ENCODE measurements around the gene SLC1A5. TPM values are rescaled to one million over a fixed set of nuclear protein-coding genes. Genes with fewer than 3 reads are reported as not detected.

SLC1A5 gene
- total and polyA plus RNA-seq, 2 experiments from 2014 or later: 103 to 272 TPM

- H3K4me3 Mint-ChIP-seq: no peak overlapping the region
- TF ChIP-seq CREB1 (CRISPR knock-in tag; IDR thresholded peaks at IDR 0.05; ENCODE audit: low read depth): no peak
- TF ChIP-seq STAT1 (IDR thresholded peaks at IDR 0.05; ENCODE audit: unreplicated experiment): no peak
- TF ChIP-seq ZNF114 (CRISPR knock-in tag; IDR thresholded peaks at IDR 0.05): no peak
Observed at GRCh38 chr19:46775642-46776258, 12.6 kb downstream of the SLC1A5 start.

GRCh38 chr19:46773018-46773399 lies 15.4 kb downstream of the SLC1A5 start:
- Histone ChIP-seq H4K20me1 (replicated peaks; ENCODE audit: insufficient read depth) (peaks cover 25% of the 10 kb centered on the region), H3K27me3 (ENCODE audit: insufficient read depth) (no peaks in the 10 kb centered on the region), H3F3A (replicated peaks; ENCODE audit: low read depth) (peaks cover 33% of the 10 kb centered on the region), H3K27ac (ENCODE audit: low read depth) (peak overlapping the region; percentile 46; the same call in 1 of the 2 replicates), H3K4me3 (no peak overlapping the region), H2AFZ (no peak overlapping the region), H3K4me2 (no peak overlapping the region), H3K4me1 (ENCODE audit: insufficient read depth) (no peaks in the 10 kb centered on the region), H3K36me3 (ENCODE audit: insufficient read depth) (peaks cover 29% of the 10 kb centered on the region), H3K9me2 (ENCODE audit: insufficient read depth) (no peaks in the 10 kb centered on the region), H3K79me2 (replicated peaks; ENCODE audit: insufficient read depth) (no peaks in the 10 kb centered on the region; the same call in 1 of the 2 replicates)
- Mint-ChIP-seq H3K36me3 (ENCODE audit: low read depth) (peaks cover 57% of the 10 kb centered on the region), H3K27ac (0 out of 2 replicates have a peak overlapping the region, but pooled peaks have one; percentile 2), H3K9me3 (no peaks in the 10 kb centered on the region), H3K4me3 (no peak overlapping the region), H3K27me3 (ENCODE audit: insufficient read depth, low read depth, poor library complexity) (peaks cover 11% of the 10 kb centered on the region), H3K4me1 (no peaks in the 10 kb centered on the region; the same call in 1 of the 3 replicates)
- ATAC-seq (no peak), DNase-seq (ENCODE audit: low spot score) (no peak)
- TF ChIP-seq POLR2AphosphoS5 (IDR thresholded peaks at IDR 0.05; ENCODE audit: low read depth) (0 out of 2 replicates have a peak, but pooled peaks have one; percentile 24), CTCF (conservative IDR thresholded peaks at IDR 0.05; ENCODE audit: low read depth in 2 of 2) (no peak), JUNB (IDR thresholded peaks at IDR 0.05; ENCODE audit: unreplicated experiment) (no peak)

More at GRCh38 chr19:46775642-46776258, 12.6 kb downstream of the SLC1A5 start:
- Mint-ChIP-seq H3K9me3 (no peaks in the 10 kb centered on the region), H3K27me3 (ENCODE audit: insufficient read depth, low read depth, poor library complexity) (peaks cover 13% of the 10 kb centered on the region), H3K36me3 (ENCODE audit: low read depth) (peaks cover 82% of the 10 kb centered on the region), H3K27ac (no peak overlapping the region), H3K4me1 (no peaks in the 10 kb centered on the region; the same call in 1 of the 3 replicates)
- H3K27ac ChIP-seq (ENCODE audit: low read depth): no peak overlapping the region
- ATAC-seq (no peak), DNase-seq (ENCODE audit: low spot score) (no peak)
- peaks cover 32% of the 10 kb centered on the region; the same call in 1 of the 2 replicates for H4K20me1 ChIP-seq (replicated peaks; ENCODE audit: insufficient read depth)
- H3K79me2 ChIP-seq (replicated peaks; ENCODE audit: insufficient read depth): peaks cover 5% of the 10 kb centered on the region
- no peak overlapping the region for H3K4me3 ChIP-seq
- H2AFZ ChIP-seq: no peak overlapping the region
- H3K4me2 ChIP-seq: no peak overlapping the region
- no peaks in the 10 kb centered on the region for H3K4me1 ChIP-seq (ENCODE audit: insufficient read depth)
- H3K36me3 ChIP-seq (ENCODE audit: insufficient read depth): peaks cover 41% of the 10 kb centered on the region
- no peaks in the 10 kb centered on the region for H3K9me2 ChIP-seq (ENCODE audit: insufficient read depth)
- peaks cover 36% of the 10 kb centered on the region for H3F3A ChIP-seq (replicated peaks; ENCODE audit: low read depth)
- no peaks in the 10 kb centered on the region for H3K27me3 ChIP-seq (ENCODE audit: insufficient read depth)
